GM12878 (cell line): Measurements from ENCODE around the gene TEC.

Source experiments
- ASH2L ChIP-seq: fragments of 300-600, 200-600 bp; sonication (generic); IDR thresholded peaks from 2 replicates; pipeline ENCODE4 v1.6.1; 2017; ENCODE audit warnings: low read depth, mild to moderate bottlenecking, borderline replicate concordance
- EZH2 ChIP-seq: IDR thresholded peaks from 2 replicates; pipeline ENCODE4 v1.6.1; 2012; ENCODE audit warnings: low read depth, mild to moderate bottlenecking, control low read depth, inconsistent platforms, low read length, borderline replicate concordance; ENCODE audit not compliant: control insufficient read depth
- FOXM1 ChIP-seq: IDR thresholded peaks from 2 replicates; pipeline ENCODE4 v1.6.1; 2012; ENCODE audit warnings: low read depth, mild to moderate bottlenecking, inconsistent platforms, low read length, moderate library complexity
- POU2F2 ChIP-seq: IDR thresholded peaks from 3 replicates; pipeline ENCODE4 v1.6.1; 2011; ENCODE audit warnings: low read depth, mild to moderate bottlenecking, low read length, borderline replicate concordance
- RELA ChIP-seq: fragments of 450-650 bp; IDR thresholded peaks from 2 replicates; pipeline ENCODE4 v1.8.0; 2014; ENCODE audit warnings: borderline replicate concordance; ENCODE audit not compliant: partially characterized antibody
- ZNF274 ChIP-seq: IDR thresholded peaks from one replicate; pipeline ENCODE4 v1.8.0; 2011; ENCODE audit not compliant: insufficient read length, insufficient read depth
- TF ChIP-seq, protein P1 (sequence below): IDR thresholded peaks from 2 replicates; pipeline ENCODE4 v1.6.1; 2011; ENCODE audit warnings: low read depth, mild to moderate bottlenecking, low read length, moderate library complexity, borderline replicate concordance; ENCODE audit errors: extremely low read depth
- TF ChIP-seq, protein P2 (sequence below), 3 experiments: IDR thresholded peaks in 2 of 3; conservative IDR thresholded peaks in 1 of 3; 2 replicates each; pipeline ENCODE4 v1.5.1; 2011; ENCODE audit warnings: low read depth in 3 of 3, low read length in 3 of 3, mild to moderate bottlenecking in 3 of 3, control low read depth in 2 of 3, moderate library complexity in 2 of 3, inconsistent platforms in 1 of 3, mixed read lengths in 1 of 3; ENCODE audit not compliant: control insufficient read depth in 2 of 3, insufficient read depth in 1 of 3; ENCODE audit errors: extremely low read depth in 1 of 3
- TF ChIP-seq, protein P3 (sequence below): IDR thresholded peaks from 2 replicates; pipeline ENCODE4 v1.6.1; 2012; ENCODE audit warnings: mild to moderate bottlenecking, low read depth, low read length

DNA sequence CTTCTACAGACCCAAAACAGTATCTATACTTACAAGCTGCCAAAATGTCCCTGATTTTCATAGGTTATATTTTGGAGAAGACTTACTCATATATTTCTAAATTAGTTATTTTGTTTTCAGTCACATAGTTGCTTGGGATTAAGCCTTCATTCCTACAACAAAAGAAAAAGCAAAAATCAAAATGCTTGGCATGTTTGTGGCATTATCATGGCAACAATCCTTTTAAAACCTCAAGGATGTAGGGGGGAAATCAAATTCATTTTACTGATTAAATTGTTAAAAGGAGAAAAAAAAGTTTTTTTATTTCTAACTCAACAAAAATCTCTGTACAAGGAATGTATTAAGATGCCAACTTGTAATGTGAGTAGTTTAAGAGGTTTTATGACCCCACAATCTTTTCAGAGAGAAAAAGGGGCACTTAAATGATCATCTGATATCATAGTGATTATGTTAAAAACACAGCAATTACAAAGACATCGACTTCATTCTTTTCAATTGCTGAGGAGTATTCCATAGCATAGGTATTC lies 159.1 kb downstream of the TEC start:
- TF ChIP-seq, protein P1, sequence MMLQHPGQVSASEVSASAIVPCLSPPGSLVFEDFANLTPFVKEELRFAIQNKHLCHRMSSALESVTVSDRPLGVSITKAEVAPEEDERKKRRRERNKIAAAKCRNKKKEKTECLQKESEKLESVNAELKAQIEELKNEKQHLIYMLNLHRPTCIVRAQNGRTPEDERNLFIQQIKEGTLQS, result no peak
- TF ChIP-seq RELA (no peak), EZH2 (no peak), POU2F2 (no peak), ASH2L (no peak), ZNF274 (no peak), FOXM1 (no peak)
- TF ChIP-seq, protein P2, sequence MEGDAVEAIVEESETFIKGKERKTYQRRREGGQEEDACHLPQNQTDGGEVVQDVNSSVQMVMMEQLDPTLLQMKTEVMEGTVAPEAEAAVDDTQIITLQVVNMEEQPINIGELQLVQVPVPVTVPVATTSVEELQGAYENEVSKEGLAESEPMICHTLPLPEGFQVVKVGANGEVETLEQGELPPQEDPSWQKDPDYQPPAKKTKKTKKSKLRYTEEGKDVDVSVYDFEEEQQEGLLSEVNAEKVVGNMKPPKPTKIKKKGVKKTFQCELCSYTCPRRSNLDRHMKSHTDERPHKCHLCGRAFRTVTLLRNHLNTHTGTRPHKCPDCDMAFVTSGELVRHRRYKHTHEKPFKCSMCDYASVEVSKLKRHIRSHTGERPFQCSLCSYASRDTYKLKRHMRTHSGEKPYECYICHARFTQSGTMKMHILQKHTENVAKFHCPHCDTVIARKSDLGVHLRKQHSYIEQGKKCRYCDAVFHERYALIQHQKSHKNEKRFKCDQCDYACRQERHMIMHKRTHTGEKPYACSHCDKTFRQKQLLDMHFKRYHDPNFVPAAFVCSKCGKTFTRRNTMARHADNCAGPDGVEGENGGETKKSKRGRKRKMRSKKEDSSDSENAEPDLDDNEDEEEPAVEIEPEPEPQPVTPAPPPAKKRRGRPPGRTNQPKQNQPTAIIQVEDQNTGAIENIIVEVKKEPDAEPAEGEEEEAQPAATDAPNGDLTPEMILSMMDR (IDR thresholded peaks at IDR 0.05 in 2 of 3, conservative IDR thresholded peaks at IDR 0.05 in 1 of 3; ENCODE audit: control insufficient read depth in 2 of 3, extremely low read depth in 1 of 3, insufficient read depth in 1 of 3, low read depth in 3 of 3, low read length in 3 of 3), result no peak
- TF ChIP-seq, protein P3, sequence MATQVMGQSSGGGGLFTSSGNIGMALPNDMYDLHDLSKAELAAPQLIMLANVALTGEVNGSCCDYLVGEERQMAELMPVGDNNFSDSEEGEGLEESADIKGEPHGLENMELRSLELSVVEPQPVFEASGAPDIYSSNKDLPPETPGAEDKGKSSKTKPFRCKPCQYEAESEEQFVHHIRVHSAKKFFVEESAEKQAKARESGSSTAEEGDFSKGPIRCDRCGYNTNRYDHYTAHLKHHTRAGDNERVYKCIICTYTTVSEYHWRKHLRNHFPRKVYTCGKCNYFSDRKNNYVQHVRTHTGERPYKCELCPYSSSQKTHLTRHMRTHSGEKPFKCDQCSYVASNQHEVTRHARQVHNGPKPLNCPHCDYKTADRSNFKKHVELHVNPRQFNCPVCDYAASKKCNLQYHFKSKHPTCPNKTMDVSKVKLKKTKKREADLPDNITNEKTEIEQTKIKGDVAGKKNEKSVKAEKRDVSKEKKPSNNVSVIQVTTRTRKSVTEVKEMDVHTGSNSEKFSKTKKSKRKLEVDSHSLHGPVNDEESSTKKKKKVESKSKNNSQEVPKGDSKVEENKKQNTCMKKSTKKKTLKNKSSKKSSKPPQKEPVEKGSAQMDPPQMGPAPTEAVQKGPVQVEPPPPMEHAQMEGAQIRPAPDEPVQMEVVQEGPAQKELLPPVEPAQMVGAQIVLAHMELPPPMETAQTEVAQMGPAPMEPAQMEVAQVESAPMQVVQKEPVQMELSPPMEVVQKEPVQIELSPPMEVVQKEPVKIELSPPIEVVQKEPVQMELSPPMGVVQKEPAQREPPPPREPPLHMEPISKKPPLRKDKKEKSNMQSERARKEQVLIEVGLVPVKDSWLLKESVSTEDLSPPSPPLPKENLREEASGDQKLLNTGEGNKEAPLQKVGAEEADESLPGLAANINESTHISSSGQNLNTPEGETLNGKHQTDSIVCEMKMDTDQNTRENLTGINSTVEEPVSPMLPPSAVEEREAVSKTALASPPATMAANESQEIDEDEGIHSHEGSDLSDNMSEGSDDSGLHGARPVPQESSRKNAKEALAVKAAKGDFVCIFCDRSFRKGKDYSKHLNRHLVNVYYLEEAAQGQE, result no peak
